Suppressor macrophage treated with lipopolysaccharide for 1 hour (primary cell): Measurements from ENCODE around the gene SLX4.

ENCODE experiments used
- DNase-seq, 3 donors: peaks; one replicate each; pipeline ENCODE4 v3.0.0-alpha.2; 2020 to 2022

SLX4 gene

GRCh38 chr16:3579776-3580175 is 31.6 kb downstream of the SLX4 start:
- DNase-seq = no peak

DNA sequence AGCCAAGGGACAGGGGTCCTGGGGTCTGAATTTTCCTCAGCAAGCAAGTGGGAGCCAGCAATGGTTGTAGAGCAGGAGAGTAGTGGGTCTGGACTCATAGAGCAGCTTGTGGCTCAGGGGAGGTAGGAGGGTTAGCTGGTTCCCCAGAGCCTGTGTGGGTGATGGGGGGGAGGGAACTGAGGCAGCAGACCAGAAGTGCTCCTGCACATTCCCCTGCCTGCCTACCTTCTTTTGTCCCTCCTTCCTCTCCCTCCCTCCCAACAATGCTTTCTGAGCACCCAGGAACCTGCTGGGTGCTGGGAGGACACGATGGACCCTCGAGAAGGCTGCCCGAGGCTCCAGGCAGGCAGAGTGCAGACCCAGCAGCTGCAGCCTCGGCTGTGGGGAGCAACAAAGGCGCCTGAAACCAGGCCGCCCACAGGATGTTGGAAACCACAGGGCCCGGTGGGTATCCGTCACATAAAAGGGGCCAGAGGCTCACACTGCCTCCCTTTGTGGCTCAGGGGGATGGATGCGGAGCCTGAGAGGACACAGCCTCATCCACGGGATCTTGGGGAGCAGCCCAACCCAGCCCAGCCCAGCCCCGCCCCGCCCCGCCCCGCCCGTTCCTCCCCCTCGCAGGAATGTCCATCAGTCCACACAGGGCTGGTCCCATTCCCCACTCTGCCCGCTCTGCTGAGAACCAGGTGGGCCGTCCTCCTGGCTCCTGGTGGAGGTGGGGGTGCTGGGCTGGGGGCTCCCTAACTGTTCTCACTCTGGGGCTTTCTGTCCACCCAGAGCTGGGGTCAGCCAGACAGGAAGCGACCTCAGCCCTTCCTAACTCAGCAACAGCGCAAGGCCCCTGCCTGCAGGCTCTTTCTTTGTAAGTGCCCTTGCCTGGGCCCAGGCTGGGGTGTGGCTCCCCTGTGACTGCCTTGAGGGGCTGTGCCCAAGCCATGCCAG is 32.5 kb downstream of the SLX4 start:
- DNase-seq = no peak

DNA sequence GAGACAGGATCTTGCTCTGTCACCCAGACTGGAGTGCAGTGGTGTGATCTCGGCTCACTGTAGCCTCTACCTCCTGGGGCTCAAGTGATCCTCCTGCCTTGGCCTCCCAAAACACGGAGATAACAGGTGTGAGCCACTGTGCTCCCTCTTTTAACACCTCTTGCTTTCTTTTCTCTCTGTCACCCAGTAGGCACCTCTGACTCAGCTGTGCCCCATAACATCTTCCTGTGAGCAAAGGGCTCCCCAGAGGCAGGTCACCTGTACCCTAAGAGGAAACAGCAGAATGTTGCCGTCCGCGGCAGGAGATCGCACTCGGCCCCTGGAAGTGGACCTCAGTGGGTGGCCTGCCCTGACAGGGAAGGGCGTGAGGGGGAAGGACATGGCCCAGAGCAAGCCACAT is 33.3 kb downstream of the SLX4 start:
- no peak for DNase-seq

DNA sequence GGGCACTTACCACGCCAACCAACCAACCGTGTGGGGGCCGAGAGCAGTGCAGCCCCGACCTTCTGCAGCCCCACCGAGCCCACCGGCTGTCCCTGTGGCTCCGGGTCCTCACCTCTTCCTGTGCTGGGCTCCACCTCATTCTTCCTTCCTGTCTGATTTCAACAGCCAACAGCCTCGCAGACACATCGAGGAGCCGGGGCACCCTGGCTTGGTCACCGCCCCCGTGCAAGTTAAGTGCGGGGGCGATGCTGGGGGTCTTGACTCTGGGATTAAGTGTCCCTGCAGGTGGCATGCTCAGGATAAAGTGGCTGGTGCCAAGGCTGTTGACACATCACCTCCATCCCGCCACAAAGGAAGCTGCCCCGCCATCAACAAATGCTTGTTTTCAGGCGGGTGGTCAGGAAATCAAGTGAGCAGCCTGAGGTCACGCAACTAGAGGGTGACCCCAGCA is 34.1 kb downstream of the SLX4 start, which contains the start of gene NLRC3:
TSS of gene NLRC3 (minus strand) at position 102 of the 451 bp plus-strand sequence. CDS start 12,367 bp downstream, outside the sequence.
- DNase-seq = no peak

DNA sequence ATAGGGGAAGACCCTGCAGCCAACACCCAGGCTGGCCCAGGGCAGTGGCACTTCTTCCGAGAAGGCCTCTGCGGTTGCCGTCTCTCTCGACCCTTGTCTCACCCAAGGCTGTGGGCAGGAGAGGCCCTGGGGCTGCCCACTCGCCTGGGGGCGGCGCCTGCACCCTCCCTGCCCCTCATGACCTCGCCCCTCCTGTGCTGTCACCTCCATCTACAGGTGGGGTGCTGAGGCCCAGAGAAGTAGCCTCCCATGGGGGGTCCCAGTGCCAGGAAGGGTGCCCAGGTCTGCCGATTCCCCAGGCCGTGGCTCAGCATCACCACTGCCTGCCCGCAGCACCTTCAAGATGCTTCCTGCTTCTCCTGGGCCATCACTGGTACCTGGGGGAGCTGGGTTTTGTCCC is 35.2 kb downstream of the SLX4 start:
- no peak for DNase-seq

GRCh38 chr16:3575491-3575890 is 35.9 kb downstream of the SLX4 start:
- DNase-seq = no peak

DNA sequence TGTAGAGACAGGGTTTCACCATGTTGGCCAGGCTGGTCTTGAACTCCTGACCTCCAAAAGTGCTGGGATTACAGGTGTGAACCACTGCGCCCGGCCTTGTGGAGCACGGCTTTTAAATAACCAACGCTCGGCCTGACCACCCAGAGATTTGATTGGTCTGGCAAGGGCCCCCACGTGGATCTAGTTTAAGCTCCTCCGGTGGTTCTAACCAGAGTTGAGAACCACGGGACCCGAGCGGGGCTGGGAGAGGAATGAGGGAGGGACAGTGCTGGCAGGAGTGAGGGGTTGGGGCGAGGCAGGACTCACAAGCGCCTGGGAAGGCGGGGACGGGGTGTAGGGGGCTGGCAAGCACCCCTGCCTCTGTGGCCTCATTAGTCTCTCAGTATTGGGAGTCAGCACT is 37.2 kb downstream of the SLX4 start:
- no peak for DNase-seq

DNA sequence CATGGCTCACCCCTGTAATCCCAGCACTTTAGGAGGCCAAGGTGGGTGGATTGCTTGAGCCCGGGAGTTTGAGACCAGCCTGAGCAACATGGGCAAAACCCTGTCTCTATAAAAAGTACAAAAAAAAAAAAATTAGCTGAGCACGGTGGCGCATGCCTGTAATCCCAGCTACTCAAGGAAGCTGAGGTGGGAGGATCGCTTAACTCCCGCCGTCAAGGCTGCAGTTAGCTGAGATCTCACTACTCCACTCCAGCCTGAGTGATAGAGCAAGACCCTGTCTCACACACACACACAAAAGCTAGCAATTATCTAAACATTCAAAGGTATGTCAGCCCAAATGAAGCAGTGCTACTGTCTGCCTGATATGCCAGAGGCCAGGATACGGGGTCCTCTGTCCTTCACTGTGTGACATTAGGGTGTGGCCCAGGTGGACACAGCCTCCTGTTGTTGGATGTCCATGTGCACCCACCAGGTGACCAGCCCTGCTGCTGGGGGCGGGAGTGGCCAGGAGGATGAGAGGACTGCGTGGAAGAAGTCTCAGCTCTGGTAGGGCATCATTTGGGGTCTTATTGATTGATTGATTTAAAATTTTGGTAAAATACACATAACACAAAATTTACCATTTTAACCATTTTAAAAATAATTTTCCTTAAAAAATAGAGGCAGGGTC is 38.1 kb downstream of the SLX4 start:
- DNase-seq = no peak

DNA sequence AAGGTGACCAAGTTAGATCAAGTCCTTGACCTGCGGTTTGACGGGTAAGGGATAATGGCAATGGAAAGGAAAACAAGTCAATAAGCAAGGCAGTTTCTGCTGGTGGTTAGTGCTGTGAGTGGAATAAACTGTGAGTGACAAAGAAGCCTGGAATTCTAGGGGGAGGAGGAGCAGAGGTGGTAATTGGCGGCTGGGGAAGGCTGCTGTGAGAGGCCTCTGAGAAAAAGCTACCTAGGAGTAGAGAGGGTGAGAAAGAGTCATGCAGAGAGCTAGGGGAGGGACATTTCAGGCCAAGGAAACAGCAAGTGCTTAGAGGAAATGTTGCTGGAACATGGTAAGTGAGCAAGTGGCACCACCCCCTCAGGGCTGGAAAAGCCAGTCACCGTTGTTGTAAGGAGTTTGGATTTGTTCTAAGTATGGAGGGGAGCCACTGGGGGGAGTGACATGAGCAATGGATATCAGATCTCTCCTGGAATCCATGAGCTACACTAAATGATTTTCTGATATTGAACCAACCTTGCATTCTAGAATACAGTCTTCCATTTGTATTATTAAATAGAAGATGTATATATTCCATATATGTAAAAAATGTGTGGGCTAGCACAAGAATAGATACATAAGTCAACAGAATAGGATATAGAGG is 40.9 kb downstream of the SLX4 start:
- DNase-seq = no peak

GRCh38 chr16:3569851-3570250 is 41.6 kb downstream of the SLX4 start:
- no peak for DNase-seq

DNA sequence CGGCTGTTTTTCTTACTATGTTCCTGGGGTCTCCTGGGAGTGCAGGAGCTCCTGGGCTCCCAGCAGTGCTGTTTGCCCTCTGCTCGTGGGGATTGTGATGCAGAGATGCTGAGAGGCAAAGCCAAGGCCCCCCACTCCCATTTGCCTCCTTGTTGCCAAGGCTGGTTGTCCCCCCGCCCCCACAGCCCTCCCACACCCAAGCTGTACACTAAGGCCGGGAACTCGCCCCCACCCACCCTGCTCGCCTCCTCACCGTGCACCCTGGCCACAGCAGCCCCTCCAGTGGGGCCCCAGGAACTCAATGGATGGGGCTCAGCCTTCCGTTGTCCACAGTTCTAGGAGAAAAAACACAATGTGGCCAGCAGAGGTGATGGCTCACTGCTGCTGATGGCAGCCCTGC is 44.4 kb downstream of the SLX4 start:
- no peak for DNase-seq

- no peak for DNase-seq
Observed at GRCh38 chr16:3564889-3565141, 46.6 kb downstream of the SLX4 start.

DNA sequence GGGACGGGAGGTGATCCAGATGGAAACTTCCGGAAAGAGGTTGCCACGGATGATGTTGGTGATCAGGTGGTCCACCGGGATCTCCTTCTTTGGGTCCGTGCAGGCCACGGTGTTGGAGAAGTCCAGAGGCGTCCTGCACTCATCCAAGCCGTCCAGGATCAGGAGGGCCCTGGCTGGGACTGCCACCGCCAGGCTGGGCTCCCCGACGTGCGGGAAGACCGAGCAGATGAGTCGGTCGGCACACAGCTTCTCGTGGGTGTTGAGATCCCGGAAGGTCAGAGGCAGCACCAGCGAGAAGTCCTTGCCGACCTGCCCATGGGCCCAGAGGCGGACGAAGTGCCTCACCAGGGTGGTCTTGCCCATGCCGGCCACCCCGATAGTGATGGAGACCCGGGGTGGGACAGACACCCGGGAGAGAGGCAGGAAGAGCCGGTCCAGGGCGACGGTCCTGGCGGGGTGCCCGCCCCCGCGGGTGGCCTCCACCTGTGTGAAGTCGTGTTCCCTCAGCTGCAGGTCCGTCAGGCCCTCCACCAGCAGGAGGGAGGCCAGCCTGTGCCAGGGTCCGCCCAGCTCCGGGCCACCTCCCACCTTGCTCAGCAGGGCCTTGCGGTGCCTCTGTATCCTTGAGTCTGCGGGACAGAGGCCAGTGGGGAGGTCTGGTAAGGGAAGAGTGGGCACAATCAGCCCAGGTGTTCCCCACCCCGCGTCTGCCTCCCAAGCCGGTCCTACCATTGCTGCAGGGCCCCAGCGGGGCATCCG is 47.1 kb downstream of the SLX4 start:
- DNase-seq = no peak

DNA sequence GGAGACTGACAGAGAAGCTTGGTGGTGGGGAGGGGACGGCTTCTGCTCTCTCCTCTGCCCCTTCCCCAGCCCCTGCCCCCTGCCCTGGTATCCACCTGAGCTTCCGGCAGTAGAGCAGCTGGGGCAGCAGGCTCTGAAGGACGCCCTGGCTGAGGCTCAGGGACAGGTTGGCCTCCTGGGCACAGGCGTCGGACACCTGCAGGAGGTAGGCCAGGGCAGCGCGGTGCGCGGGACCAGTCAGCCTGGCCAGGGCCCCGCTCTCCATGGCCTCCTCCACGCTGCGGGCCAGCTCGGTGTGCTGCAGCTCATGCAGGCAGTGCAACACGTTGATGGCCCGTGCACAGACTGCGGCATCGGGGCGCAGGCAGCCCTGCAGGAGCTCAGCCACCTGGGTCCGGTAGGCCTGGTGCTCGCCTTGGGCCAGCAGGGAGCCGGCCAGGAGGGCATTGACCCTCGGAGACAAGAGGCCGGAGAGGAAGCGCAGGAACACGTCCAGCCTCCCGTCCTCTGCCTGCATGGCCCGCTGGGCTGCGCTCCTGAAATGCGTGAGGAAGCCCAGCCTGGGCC is 48.4 kb downstream of the SLX4 start:
- DNase-seq = no peak

DNA sequence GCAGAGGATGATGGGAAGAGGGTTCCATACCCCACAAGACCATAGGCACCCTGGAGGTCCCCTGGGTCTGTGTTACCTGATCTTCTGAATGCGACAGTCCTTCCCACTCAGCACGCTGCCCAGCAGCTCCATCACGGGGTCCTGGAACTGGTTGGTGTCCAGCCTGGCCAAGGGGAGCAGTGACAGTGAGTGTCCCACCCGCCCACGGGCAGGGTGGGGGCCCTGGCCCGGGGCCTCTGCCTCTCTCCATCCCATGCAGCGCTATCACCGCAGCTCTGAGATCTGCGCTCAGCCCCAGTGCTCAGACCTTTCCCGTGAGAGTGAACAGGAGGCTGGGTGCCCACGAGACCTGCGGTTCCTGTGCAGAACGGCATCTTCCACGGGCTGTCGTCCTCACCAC is 49.8 kb downstream of the SLX4 start:
- DNase-seq = no peak

DNA sequence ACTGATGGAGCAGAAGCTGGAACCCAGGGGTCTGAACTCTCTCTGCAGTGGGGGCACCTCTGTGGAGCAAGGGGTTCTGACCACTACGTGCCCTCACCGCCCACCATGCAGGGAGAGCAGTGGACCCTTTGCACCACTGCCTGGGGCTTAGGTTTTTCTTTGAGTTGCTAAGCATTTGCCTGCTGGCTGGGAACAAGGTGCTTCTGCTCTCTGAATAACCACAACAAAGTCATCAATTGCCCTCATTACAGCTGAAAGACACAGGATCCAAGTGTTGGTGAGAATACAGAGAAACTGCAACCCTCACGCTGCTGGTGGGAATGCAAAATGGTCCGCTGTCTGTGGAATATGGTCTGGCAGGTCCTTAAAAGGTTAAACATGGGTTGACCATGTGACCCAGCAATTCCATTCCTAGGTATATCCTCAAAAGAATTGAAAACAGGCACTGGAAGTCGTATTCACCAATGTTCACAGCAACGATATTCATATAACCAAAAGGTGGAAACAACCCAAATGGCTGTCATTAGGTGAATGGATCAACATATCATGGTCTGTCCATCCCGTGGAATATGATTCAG is 57.0 kb downstream of the SLX4 start:
- no peak for DNase-seq

DNA sequence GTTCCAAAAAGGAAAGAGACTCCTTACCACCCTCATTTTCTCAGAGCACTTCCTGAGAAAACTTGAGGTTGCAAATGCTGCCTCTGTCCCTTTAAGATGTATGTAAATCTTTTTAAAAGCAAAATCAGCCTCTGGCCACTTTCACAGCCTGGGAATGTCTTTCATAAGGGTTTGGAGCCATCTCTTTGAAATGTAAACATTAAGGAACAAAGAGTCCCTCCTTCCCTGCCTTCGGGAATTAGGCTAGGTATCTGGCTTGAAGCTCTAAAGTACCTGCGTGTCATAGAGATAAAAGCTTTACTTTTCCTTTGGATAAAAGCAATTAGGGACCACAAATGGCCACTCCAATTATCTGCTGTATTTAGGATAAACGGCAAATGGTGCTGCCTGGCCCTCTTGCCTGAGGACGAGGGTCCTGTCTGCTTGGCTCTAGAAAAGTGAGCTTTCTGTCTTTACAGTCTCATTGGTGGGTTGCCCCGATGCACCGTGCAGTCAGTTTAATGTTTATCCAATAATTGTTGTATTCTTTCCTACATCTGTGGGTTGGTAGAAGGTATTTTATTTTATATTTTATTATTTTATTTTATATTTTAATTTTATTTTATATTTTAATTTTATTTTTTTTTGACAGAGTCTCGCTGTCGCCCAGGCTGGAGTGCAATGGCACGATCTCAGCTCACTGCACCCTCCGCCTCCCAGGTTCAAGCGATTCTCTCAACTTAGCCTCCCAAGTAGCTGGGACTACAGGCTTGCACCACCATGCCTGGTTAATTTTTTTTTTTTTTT is 58.1 kb downstream of the SLX4 start:
- DNase-seq = no peak

GRCh38 chr16:3550851-3551847 is 60.3 kb downstream of the SLX4 start:
- no peak for DNase-seq

- DNase-seq = no peak
Observed at GRCh38 chr16:3549906-3550305, 61.5 kb downstream of the SLX4 start.

GRCh38 chr16:3548859-3549258 is 62.5 kb downstream of the SLX4 start:
- DNase-seq = no peak
